PC-3 (cell line): ENCODE measurements around the gene UBE2H.

ENCODE experiments used
- EZH2 ChIP-seq: fragments of 300-600 bp; sonication (generic); IDR thresholded peaks from one replicate; pipeline ENCODE4 v1.6.1; 2017; ENCODE audit warnings: antibody characterized with exemption, mild to moderate bottlenecking, low read length; ENCODE audit not compliant: unreplicated experiment
- EZH2phosphoT487 ChIP-seq: fragments of 300-600 bp; sonication (generic); IDR thresholded peaks from 2 replicates; pipeline ENCODE4 v1.6.1; 2018; ENCODE audit warnings: mild to moderate bottlenecking, antibody characterized with exemption, low read length, borderline replicate concordance
- TF ChIP-seq, protein P1 (sequence below): fragments of 300-600 bp; sonication (generic); conservative IDR thresholded peaks from 2 replicates; pipeline ENCODE4 v1.5.1; 2017; ENCODE audit warnings: antibody characterized with exemption, low read depth, mild to moderate bottlenecking, low read length

GRCh38 chr7:129975309-129975708 lies 22.5 kb upstream of the UBE2H start:
- TF ChIP-seq, protein P1, sequence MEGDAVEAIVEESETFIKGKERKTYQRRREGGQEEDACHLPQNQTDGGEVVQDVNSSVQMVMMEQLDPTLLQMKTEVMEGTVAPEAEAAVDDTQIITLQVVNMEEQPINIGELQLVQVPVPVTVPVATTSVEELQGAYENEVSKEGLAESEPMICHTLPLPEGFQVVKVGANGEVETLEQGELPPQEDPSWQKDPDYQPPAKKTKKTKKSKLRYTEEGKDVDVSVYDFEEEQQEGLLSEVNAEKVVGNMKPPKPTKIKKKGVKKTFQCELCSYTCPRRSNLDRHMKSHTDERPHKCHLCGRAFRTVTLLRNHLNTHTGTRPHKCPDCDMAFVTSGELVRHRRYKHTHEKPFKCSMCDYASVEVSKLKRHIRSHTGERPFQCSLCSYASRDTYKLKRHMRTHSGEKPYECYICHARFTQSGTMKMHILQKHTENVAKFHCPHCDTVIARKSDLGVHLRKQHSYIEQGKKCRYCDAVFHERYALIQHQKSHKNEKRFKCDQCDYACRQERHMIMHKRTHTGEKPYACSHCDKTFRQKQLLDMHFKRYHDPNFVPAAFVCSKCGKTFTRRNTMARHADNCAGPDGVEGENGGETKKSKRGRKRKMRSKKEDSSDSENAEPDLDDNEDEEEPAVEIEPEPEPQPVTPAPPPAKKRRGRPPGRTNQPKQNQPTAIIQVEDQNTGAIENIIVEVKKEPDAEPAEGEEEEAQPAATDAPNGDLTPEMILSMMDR = no peak
- TF ChIP-seq EZH2 (no peak), EZH2phosphoT487 (no peak)
